HG02642 (cell line): ENCODE data around the gene NGEF.
A peak's percentile ranks its signal among the peaks of the same experiment; 100 is the strongest.

Source experiments
- ATAC-seq: cut with Tn5 transposase; IDR thresholded peaks from one replicate; pipeline ENCODE4 v1.9.1; 2021; ENCODE audit warnings: mild to moderate bottlenecking; ENCODE audit not compliant: unreplicated experiment, poor library complexity

The NGEF gene

GRCh38 chr2:232876161-232876977 is 136.7 kb downstream of the NGEF start:
- ATAC-seq: peak; percentile 39

- ATAC-seq: no peak
Observed at GRCh38 chr2:232875256-232876121, 137.6 kb downstream of the NGEF start.

DNA sequence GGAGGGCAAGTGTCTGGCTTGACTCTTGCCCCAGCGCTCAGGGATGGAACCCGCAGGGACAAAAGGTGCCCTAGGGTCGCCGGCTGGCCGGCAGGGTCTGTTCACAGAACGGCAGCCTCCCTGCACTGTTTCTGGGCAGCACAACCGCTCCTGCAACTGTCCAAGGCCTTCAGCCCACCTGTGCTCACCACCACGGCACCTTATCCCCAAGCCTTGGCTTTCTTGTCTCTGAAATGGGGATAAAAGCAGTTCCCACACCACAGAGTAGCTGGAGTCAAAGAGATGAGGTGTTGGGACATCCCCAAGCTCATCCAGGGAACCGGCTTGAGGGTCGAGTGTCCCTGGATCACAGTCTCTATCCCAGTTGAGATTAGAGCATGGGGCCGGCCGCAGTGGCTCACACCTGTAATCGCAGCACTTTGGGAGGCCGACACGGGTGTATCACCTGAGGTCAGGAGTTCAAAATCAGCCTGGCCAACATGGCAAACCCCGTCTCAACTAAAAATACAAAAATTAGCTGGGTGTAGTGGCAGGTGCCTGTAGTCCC is 138.3 kb downstream of the NGEF start:
- no peak for ATAC-seq

GRCh38 chr2:232873909-232874641 is 139.0 kb downstream of the NGEF start:
- no peak for ATAC-seq

DNA sequence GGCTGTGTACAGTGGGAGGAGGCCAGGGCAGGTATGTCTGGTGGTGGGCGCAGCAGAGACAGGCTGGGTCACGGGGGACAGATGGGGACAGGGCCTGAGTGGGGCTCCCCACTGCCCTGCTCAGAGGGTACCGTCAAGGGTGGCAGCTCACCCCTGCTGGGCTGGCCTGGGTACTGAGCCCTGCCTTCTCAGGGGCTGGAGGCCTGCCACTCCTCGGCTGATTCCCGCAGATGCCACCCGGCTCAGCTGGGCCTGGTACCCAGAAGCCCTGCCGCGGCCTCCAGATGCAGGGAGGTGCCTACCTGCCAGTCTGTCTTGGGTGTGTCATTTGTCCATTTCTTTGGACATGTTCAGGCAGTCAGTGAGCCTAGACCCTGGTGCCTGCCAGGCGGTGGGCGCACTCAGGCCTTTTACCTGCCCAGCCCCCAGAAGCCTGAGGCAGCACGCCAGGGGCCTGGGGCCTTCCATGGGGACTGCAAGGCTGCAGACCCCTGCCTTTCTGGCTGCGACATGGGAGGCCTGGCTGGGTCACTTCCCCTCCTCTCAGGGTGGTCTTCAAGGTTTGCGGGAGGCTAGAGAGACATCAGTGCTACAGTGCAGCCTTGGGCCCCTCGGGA is 139.7 kb downstream of the NGEF start:
- ATAC-seq: no peak

GRCh38 chr2:232872826-232873225 is 140.2 kb downstream of the NGEF start:
- no peak for ATAC-seq

- ATAC-seq: no peak
Observed at GRCh38 chr2:232871835-232872736, 141.0 kb downstream of the NGEF start.

DNA sequence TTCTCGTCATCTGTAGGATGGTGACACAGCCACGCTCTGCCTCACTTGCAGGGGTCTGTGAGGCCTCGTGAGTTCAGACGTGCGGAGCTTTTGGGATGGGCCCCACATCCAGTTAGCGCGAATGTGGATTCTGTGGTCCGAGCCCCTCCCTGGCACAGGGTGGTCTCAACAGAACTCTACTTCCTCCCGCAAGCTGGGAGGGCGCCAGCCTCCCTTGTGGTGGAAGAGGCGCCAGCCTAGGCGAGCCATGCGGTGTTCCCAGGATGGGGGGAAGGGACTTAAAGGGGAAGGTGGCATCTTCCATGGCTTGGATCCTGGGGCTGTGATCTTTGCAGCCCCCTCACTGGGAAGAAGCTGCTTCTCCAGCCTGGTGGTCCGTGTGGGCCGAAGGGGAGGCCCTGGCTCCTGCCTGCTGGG is 141.6 kb downstream of the NGEF start:
- ATAC-seq: no peak

DNA sequence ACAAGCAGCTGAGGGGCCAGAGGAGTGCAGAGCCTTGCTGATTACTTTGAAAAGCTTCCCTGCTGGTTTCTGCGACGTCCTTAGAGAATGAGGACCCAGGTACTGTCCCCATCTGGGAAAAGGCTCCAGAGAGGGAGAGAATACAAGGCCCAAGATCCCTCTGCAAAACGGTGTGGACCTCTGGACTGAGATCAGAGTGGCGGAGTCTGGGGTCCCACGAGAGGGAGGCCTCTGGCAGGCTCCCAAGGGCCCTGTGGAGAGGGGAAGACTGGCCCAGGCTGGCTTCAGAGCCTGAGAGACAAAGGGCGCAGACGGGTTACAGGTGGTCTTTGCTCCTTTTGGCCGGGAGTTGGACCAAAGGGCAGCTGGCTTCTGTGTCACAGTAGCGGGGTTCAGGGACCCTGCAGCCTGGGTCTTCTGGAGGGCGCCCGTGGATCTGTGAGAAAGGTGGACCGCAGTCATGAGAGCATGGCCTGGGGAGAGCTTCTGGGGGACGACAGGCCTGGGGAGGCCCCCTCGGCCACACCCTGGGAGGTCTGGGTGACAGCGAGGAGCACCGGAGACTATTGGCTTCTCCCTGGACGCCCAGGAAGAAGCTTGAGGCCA is 142.2 kb downstream of the NGEF start:
- no peak for ATAC-seq

DNA sequence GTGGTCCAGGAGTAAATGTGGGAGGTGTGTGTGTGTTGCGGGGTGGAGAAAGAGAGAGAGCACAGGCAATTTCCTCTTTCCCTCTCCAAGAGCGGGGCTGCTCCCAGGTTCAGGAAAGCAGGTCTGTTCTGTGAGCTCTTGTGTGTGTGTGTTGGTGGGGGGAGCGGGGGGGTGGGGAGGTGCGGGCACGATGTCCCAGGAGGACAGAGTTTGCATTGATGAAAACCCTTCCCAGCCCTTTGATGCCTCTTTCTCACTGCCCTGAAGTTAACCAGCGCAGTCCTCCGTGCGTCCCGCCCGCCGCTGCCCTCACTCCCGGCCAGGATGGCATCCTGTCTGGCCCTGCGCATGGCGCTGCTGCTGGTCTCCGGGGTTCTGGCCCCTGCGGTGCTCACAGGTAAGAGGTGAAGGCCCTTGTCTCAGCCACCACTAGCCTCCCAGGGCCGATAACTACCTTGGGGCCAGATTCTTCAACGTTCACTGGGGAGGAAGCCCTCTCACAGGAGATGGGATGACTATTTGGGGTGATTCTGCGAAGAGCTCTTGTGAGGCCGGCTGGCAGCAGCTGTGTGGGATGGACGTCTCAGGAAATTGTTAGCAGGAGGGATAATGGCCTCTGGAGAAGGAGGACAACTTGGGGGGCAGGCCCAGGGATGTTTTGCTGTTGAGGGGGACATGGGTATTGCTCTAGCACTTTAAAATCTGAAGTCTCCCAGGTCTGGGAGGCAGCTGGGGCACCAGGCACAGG is 142.9 kb downstream of the NGEF start, which contains the start of gene SNORC:
TSS of gene SNORC (plus strand) at position 247 of the 748 bp plus-strand sequence. CDS start at position 325, 78 bp downstream.
- ATAC-seq: no peak

DNA sequence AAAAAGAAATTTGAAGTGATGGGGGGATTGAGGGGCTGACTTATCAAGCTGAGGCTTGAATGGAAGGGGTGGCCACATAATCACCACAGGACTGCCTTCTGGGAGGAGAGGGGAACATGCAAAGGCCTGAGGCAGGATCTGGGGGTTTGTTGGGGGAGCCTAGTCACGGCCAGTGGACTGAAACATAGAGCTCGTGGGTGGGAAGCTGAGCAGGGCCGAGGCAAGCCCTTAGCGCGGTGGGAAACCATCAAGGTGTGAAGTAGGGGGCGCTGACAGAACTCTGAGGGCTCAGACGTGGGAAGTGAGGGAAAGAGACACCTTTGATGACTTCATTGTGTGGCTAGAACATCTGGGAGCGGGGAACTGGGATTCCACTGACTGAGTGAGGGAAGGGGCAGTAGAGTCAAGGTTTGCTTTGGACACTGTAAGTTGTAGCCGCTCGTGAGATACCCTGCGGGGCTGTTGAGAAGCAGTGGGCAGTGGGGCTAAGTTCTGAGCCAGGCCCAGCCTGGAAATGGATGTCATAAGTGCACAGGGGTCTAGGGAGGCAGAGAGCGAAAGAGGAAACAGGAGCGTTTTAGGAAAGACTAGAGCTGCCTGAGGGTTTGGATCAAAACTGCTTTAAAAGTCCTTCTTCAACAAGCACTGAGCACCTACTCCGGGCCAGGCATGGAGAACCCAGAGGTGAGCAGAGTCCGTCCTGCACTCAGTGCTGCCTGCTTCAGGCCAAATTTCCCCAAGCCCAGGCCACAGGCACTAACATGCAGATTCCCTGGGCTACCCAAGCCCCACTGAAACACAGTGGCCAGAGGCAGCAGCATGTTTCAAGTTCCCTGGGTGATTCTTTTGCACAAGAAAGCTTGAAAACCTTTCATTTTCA is 143.7 kb downstream of the NGEF start:
- ATAC-seq: no peak

DNA sequence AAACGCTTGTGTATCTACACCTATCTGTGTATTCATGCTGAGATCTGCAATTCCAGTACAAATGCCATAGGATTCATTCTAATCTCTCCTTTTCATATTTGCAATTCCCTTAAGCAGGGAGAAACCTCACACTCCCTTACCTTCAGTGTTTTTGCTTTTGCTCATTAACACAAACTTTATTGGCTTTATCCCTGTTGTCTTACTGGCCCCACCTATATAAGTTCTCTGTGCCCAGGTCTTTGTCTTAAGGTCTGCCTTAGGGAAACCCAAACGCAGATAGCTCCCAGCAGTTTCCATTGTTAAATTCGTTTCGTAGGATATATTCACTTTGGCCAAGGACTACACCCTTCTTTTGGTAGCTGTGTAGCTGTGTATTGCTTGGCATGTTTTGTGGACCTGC is 147.0 kb downstream of the NGEF start:
- no peak for ATAC-seq

DNA sequence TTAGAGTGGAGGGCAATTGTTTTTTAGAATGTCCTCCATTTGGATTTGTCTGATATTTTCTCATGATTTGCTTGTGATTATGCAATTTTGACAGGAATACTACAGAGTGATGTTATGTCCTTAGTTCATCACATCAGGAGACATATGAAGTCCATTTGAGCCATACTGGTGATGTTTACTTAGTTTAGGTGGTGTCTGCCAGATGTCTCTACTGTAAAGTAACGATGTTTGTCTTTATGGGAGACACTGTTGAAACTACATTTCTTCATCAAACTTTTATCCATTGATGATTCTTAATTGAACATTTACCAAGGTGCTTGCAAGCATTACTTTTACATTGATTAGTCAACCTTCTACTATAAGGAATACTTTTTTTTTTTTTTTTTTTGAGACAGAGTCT is 147.9 kb downstream of the NGEF start:
- no peak for ATAC-seq

- no peak for ATAC-seq
Observed at GRCh38 chr2:232863996-232864395, 149.1 kb downstream of the NGEF start.

DNA sequence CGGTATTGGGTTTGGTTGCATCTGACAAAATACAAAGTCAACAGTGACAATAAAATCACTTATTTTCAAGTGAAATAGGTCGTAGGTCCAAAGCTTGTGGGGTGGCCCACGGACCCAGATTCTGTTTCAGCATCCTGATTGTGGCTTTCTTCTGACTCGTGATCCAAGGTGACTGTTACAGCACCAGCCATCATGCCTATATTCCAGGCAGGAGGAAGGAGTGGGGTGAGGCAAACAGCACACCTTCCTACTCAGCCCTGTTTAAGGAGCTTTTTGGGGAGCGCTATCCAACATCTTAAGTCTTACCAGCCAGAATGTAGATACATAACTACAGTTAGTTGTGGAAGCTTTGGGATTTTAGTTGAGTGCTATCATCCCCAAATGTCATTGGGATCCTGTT is 151.7 kb downstream of the NGEF start:
- no peak for ATAC-seq

DNA sequence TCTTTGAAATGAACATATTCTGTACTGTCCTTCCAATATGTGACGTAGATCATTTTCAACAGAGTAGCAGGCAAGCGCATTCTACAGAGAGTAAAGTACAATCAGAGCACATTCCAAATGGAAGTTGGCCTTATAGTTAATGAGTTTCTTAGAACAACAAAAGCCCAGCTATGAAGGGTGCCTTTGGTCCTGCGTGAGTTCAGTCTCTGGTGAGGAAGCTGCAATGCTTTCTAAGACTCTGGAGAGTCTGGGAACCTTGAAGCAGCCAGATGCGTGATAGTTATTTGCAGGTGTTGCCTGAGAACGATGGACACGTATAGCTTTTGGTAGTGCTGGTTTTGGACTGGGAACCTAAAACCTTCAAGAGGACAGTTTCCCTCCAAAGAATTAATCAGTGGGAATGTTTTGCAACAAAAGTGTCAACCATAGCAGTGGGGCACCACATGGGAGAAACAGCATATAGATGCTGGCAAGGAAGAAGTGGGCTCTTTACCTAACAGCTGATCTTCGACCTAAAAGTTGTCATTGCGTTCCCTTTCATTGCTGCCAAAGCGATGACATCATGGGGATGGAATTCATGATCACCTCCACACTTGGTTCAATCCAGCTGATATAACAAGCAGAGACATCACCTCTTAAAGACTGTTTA is 152.3 kb downstream of the NGEF start:
- ATAC-seq: no peak
